B cell (primary cell): ENCODE data around the gene MYOM3. TPM values are rescaled to one million over a fixed set of nuclear protein-coding genes. Genes with fewer than 3 reads are reported as not detected.

Experiments
- ATAC-seq: fragments of 200-7000 bp; cut with Tn5 transposase; one replicate; pipeline ENCODE4 v1.10.0; 2021; ENCODE audit warnings: low read depth, mild to moderate bottlenecking, moderate number of reproducible peaks, moderate library complexity
- CTCF ChIA-PET: fragments of 350-600 bp; sonication (Branson Sonifier 250); formaldehyde crosslinking; loops from one replicate; lab custom pipeline; 2021; ENCODE audit warnings: antibody characterized with exemption, inconsistent platforms; lab: Charles Lee
- POLR2A ChIA-PET: fragments of 350-600 bp; sonication (Branson Sonifier 250); formaldehyde crosslinking; loops from one replicate; lab custom pipeline; 2021; ENCODE audit warnings: antibody characterized with exemption; lab: Charles Lee
- DNase-seq: peaks from one replicate; pipeline ENCODE4 v3.0.0; 2013
- H2AFZ ChIP-seq: 2 replicates; pipeline ENCODE4 v1.6.1; 2012; ENCODE audit warnings: mild to moderate bottlenecking, low read depth, low read length; ENCODE audit not compliant: insufficient read depth, poor library complexity, severe bottlenecking
- H3K27ac ChIP-seq, 2 donors: 1 replicate in 1 of 2; 2 replicates in 1 of 2; pipeline ENCODE4 v1.5.1; 2012 to 2013; ENCODE audit warnings: low read length in 2 of 2, mild to moderate bottlenecking in 2 of 2, moderate library complexity in 1 of 2
- H3K27me3 ChIP-seq, 4 experiments: fragments of 200-600 bp in 1 of 4; sonication (generic) in 1 of 4; replicated peaks in 1 of 4; 1 replicate in 2 of 4; 2 replicates in 2 of 4; pipeline versions ENCODE4 v1.6.1 to v1.7.0; 2013 to 2016; ENCODE audit warnings: low read length in 3 of 4, mild to moderate bottlenecking in 2 of 4, mixed read lengths in 1 of 4, moderate library complexity in 1 of 4; ENCODE audit not compliant: insufficient read depth in 4 of 4, control insufficient read depth in 3 of 4; ENCODE audit errors: control extremely low read depth in 1 of 4
- H3K36me3 ChIP-seq, 2 experiments: replicated peaks in 1 of 2; 1 replicate in 1 of 2; 2 replicates in 1 of 2; pipeline versions ENCODE4 v1.6.1 to v1.7.1; 2013; ENCODE audit warnings: low read length in 1 of 2; ENCODE audit not compliant: insufficient read depth in 2 of 2, control insufficient read depth in 1 of 2; ENCODE audit errors: control extremely low read depth in 1 of 2, extremely low read depth in 1 of 2
- H3K4me1 ChIP-seq, 2 donors: fragments of 200-600 bp in 1 of 2; sonication (generic) in 1 of 2; 1 replicate in 1 of 2; 2 replicates in 1 of 2; pipeline versions ENCODE4 v1.5.1 to v1.6.1; 2013 to 2017; ENCODE audit warnings: low read length in 2 of 2; ENCODE audit not compliant: control insufficient read depth in 2 of 2, insufficient read depth in 2 of 2
- H3K4me2 ChIP-seq: replicated peaks from 2 replicates; pipeline ENCODE3; 2012; ENCODE audit warnings: mild to moderate bottlenecking, low read depth, low read length; ENCODE audit not compliant: poor library complexity, severe bottlenecking
- H3K4me3 ChIP-seq, 5 experiments: fragments of 200-600 bp in 1 of 5; sonication (generic) in 1 of 5; 1 replicate in 3 of 5; 2 replicates in 2 of 5; pipeline versions ENCODE4 v1.5.1 to v1.7.0; 2011 to 2016; ENCODE audit warnings: low read length in 4 of 5, mild to moderate bottlenecking in 4 of 5, low read depth in 2 of 5, control low read depth in 1 of 5, moderate library complexity in 1 of 5; ENCODE audit not compliant: insufficient read depth in 1 of 5; ENCODE audit errors: control extremely low read depth in 1 of 5, extremely low read depth in 1 of 5
- H3K79me2 ChIP-seq: fragments of 200-600 bp; sonication (generic); one replicate; pipeline ENCODE4 v1.6.0; 2016; ENCODE audit warnings: low read length; ENCODE audit not compliant: control insufficient read depth, insufficient read depth
- H3K9ac ChIP-seq: fragments of 200-600 bp; sonication (generic); 2 replicates; pipeline ENCODE4 v1.6.1; 2017; ENCODE audit warnings: mild to moderate bottlenecking, low read length, moderate library complexity
- H3K9me3 ChIP-seq, 3 donors: one replicate each; pipeline versions ENCODE4 v1.6.1 to v1.7.1; 2013; ENCODE audit warnings: low read length in 2 of 3; ENCODE audit not compliant: control insufficient read depth in 2 of 3, insufficient read depth in 1 of 3; ENCODE audit errors: control extremely low read depth in 1 of 3
- H4K20me1 ChIP-seq: 2 replicates; pipeline ENCODE4 v1.6.0; 2012; ENCODE audit warnings: mild to moderate bottlenecking, low read length; ENCODE audit not compliant: insufficient read depth, control insufficient read depth, poor library complexity, severe bottlenecking
- H3K27ac Mint-ChIP-seq: one replicate; pipeline ENCODE4 v1.8.0; 2021; ENCODE audit warnings: mixed read lengths
- H3K27me3 Mint-ChIP-seq: one replicate; pipeline ENCODE4 v1.8.0; 2021; ENCODE audit warnings: mixed read lengths
- H3K4me1 Mint-ChIP-seq: one replicate; pipeline ENCODE4 v1.8.0; 2021; ENCODE audit warnings: mixed read lengths
- H3K4me3 Mint-ChIP-seq: one replicate; pipeline ENCODE4 v1.8.0; 2021; ENCODE audit warnings: mixed read lengths
- H3K9me3 Mint-ChIP-seq: one replicate; pipeline ENCODE4 v1.8.0; 2022; ENCODE audit warnings: mixed read lengths; ENCODE audit not compliant: insufficient read depth
- EZH2 ChIP-seq: IDR thresholded peaks from 2 replicates; pipeline ENCODE4 v1.6.1; 2012; ENCODE audit warnings: borderline replicate concordance, low read depth, mild to moderate bottlenecking, moderate library complexity, low read length; ENCODE audit not compliant: insufficient read depth, poor library complexity, severe bottlenecking
- WGBS: methylation state at CpG from one replicate; pipeline ENCODE4 v1.1.5; 2013; ENCODE audit warnings: missing lambda C conversion rate; ENCODE audit not compliant: insufficient coverage; 5-methylcytosine and 5-hydroxymethylcytosine counted together
- intact Hi-C: fragments of 100-400 bp; cut with micrococcal nuclease; formaldehyde crosslinking; loops from one replicate; pipeline ENCODE4 v1.10.0; 2022
- polyA plus RNA-seq: library from polyadenylated mRNA; depleted of rRNA; stranded (reverse); fragments of >200 nt; gene quantifications from 2 replicates; pipeline ENCODE4 v1.2.3, GENCODE V29; 2012
- total RNA-seq, 2 donors: library from RNA; stranded (reverse); fragments of 120-200 nt in 1 of 2; gene quantifications; 1 replicate in 1 of 2; 2 replicates in 1 of 2; pipeline versions ENCODE4 v1.2.3 to v1.2.4, GENCODE V29; 2013 to 2022
- TF ChIP-seq, protein P1 (sequence below): fragments of 200-600 bp; IDR thresholded peaks from one replicate; pipeline ENCODE4 v1.8.0; 2022; ENCODE audit warnings: antibody characterized with exemption, mild to moderate bottlenecking

MYOM3 gene
- total and polyA plus RNA-seq, 2 donors (not counting 1 experiment from before 2014, with no cell fraction given): not detected

DNA sequence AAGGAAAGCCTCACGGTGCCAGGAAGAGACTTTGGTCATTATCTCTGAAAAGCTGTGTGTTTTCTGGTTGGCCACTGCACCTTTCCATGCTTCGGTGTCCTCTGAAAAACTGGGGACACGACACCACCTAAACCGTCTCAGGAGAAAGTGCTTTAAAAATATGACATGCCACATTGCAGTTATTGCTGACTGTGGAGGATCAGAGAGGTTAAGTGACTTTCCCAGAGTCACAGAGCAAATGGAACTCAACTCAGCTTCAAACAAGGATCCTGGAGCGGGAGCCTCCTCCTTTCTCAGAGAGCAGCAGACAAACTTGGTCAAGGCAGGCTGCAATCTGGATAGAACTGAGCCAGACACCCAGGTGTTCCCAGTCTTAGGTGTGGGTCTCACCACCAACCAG lies 13.8 kb downstream of the MYOM3 start:
- WGBS: 92% methylated on average over 3 of the region's 5 CpGs
- Histone ChIP-seq H3K4me3 (no peak overlapping the region), H3K36me3 (no peaks in the 10 kb centered on the region), H3K4me2 (no peak overlapping the region), H2AFZ (no peak overlapping the region), H3K27me3 (no peaks in the 10 kb centered on the region), H3K9me3 (peaks cover 0 to 7% (median 0%) of the 10 kb centered on the region in 3 donors), H3K4me1 (no peaks in the 10 kb centered on the region), H4K20me1 (no peaks in the 10 kb centered on the region), H3K79me2 (no peaks in the 10 kb centered on the region), H3K27ac (no peak overlapping the region), H3K9ac (no peak overlapping the region)
- Mint-ChIP-seq H3K4me1 (no peaks in the 10 kb centered on the region), H3K9me3 (no peaks in the 10 kb centered on the region), H3K27ac (no peak overlapping the region), H3K4me3 (no peak overlapping the region), H3K27me3 (peaks cover 7% of the 10 kb centered on the region)
- no peak for DNase-seq
- intact Hi-C loops: no loop called here
- CTCF ChIA-PET: no interaction called here
- no peak for ATAC-seq
- POLR2A ChIA-PET: no interaction called here
- no peak for TF ChIP-seq EZH2
- TF ChIP-seq, protein P1, sequence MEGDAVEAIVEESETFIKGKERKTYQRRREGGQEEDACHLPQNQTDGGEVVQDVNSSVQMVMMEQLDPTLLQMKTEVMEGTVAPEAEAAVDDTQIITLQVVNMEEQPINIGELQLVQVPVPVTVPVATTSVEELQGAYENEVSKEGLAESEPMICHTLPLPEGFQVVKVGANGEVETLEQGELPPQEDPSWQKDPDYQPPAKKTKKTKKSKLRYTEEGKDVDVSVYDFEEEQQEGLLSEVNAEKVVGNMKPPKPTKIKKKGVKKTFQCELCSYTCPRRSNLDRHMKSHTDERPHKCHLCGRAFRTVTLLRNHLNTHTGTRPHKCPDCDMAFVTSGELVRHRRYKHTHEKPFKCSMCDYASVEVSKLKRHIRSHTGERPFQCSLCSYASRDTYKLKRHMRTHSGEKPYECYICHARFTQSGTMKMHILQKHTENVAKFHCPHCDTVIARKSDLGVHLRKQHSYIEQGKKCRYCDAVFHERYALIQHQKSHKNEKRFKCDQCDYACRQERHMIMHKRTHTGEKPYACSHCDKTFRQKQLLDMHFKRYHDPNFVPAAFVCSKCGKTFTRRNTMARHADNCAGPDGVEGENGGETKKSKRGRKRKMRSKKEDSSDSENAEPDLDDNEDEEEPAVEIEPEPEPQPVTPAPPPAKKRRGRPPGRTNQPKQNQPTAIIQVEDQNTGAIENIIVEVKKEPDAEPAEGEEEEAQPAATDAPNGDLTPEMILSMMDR: no peak

DNA sequence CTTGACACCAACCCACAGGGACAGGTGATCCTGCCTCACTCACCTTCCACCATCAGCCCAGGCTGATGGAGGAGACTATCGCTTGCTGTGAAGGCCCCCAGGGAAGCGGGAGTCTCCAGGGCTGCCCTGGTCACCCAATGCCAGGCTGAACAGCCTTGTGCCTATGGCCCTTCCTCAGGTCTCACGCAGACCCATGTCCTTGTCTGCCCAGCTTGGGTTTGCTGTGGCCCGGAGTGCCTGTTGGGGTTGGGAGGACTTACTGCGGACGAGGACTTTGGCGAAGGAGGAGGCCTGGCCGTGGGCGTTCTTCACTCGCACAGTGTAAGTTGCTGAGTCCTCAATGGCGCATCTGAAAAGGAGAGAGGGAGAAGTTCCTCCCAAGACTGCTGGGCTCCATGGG lies 14.3 kb downstream of the MYOM3 start:
- peaks cover 7% of the 10 kb centered on the region for H3K27me3 Mint-ChIP-seq
- TF ChIP-seq, protein P1: no peak
- no peak for TF ChIP-seq EZH2
- no peaks in the 10 kb centered on the region for H4K20me1 ChIP-seq
- H3K4me1 Mint-ChIP-seq: no peaks in the 10 kb centered on the region
- peaks cover 0 to 7% (median 0%) of the 10 kb centered on the region in 3 donors for H3K9me3 ChIP-seq
- H3K27ac Mint-ChIP-seq: no peak overlapping the region
- intact Hi-C loops: no loop called here
- no peak for DNase-seq
- POLR2A ChIA-PET: no interaction called here
- H3K27me3 ChIP-seq: no peaks in the 10 kb centered on the region
- H2AFZ ChIP-seq: no peak overlapping the region
- no peaks in the 10 kb centered on the region for H3K79me2 ChIP-seq
- H3K4me1 ChIP-seq: no peaks in the 10 kb centered on the region
- no peak overlapping the region for H3K9ac ChIP-seq
- H3K4me2 ChIP-seq: no peak overlapping the region
- no peaks in the 10 kb centered on the region for H3K9me3 Mint-ChIP-seq
- CTCF ChIA-PET: no interaction called here
- H3K27ac ChIP-seq: no peak overlapping the region
- 94% methylated on average over 11 of the region's 11 CpGs for whole genome bisulfite sequencing
- no peak overlapping the region for H3K4me3 ChIP-seq
- H3K4me3 Mint-ChIP-seq: no peak overlapping the region
- ATAC-seq: no peak
- no peaks in the 10 kb centered on the region for H3K36me3 ChIP-seq
